Fibroblast of pulmonary artery (primary cell): ENCODE results near the gene GALNT5.

Experiments used
- DNase-seq: peaks from one replicate; pipeline ENCODE4 v3.0.0-alpha.2; 2010; ENCODE audit warnings: low read depth
- H3K4me3 ChIP-seq: replicated peaks from 2 replicates; pipeline ENCODE4 v1.5.1; 2011; ENCODE audit warnings: low read depth, mild to moderate bottlenecking, control low read depth, low read length, moderate library complexity
- TF ChIP-seq, protein P1 (sequence below): IDR thresholded peaks from 2 replicates; pipeline ENCODE4 v1.5.1; 2011; ENCODE audit warnings: mild to moderate bottlenecking, control low read depth, low read length, inconsistent platforms; ENCODE audit errors: missing control alignments

GALNT5 gene

DNA sequence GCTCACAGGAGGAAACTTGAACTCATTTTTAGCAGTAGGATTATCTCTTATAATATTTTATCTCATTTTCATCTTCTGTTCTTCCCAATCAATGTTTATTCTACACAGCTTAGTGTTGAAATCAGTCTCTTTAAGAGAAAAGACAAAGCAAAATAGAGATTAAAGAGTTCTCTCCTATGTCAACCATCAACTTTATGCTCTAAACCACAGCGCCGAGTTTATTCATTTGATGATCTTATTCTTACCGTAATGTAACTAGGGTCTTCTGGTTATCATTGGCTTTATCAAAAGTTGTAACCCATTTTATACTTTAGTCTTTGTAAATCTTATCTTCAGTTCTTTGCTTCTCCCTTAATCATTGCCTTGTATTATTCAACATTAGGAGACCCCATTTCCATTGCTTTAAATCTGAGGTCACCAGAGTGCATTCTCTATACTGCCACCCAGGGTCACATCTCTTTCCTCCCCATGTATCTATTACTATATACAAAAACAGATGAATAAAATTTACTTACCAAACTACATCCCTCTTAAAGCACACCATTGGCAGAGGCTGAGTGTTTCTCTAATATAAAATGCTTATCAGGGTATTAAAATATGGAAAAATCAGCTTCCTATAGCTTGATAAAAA, 90.9 kb downstream of the GALNT5 start:
- no peak for DNase-seq
- TF ChIP-seq, protein P1, sequence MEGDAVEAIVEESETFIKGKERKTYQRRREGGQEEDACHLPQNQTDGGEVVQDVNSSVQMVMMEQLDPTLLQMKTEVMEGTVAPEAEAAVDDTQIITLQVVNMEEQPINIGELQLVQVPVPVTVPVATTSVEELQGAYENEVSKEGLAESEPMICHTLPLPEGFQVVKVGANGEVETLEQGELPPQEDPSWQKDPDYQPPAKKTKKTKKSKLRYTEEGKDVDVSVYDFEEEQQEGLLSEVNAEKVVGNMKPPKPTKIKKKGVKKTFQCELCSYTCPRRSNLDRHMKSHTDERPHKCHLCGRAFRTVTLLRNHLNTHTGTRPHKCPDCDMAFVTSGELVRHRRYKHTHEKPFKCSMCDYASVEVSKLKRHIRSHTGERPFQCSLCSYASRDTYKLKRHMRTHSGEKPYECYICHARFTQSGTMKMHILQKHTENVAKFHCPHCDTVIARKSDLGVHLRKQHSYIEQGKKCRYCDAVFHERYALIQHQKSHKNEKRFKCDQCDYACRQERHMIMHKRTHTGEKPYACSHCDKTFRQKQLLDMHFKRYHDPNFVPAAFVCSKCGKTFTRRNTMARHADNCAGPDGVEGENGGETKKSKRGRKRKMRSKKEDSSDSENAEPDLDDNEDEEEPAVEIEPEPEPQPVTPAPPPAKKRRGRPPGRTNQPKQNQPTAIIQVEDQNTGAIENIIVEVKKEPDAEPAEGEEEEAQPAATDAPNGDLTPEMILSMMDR, result no peak
- no peak overlapping the region for H3K4me3 ChIP-seq

- TF ChIP-seq, protein P1, result no peak
- peak; percentile 22 for DNase-seq
- no peak overlapping the region for H3K4me3 ChIP-seq
Observed at GRCh38 chr2:157349949-157350515, 92.5 kb downstream of the GALNT5 start.

GRCh38 chr2:157355618-157356017, 98.1 kb downstream of the GALNT5 start:
- TF ChIP-seq, protein P1, result no peak
- H3K4me3 ChIP-seq, result no peak overlapping the region
- peak; percentile 22 for DNase-seq

DNA sequence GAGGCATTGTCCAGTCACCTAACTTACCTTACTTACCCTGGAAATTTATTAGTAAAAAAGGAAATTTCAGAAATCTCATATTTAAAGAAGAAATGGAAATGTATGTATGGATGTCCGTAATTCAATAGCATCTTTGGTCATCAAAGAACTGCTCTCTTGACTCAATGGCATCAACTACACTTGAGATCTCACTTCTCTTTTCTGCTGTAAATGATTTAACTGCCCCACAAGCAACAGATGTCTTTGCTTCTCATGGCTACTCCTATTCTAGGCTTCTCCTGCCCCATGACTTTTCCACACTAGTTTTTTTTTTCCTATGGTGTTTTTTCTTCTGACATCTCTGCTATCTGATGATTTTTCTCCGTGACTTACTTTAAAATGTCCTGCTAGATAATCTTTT, 102.1 kb downstream of the GALNT5 start:
- no peak for DNase-seq
- TF ChIP-seq, protein P1, result no peak
- H3K4me3 ChIP-seq, result no peak overlapping the region

DNA sequence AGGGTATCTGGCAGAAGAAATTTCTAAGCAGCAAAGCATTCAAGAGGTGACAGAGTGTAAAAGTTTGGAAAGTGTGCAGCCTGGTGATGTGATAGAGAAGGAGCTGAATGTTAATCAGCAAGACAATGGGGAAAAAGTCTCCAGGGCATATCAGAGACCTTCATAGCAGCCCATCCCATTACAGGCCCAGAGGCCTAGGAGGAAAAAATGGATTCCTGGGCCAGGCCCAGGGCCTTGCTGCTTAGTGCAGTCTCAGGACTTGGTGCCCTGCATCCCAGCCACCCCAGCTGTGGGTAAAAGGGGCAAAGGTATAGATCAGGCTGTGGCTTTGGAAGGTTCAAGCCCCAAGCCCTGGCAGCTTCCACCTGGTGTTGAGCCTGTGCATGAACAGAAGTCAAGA, 104.0 kb downstream of the GALNT5 start:
- DNase-seq, result no peak
- TF ChIP-seq, protein P1, result no peak
- no peak overlapping the region for H3K4me3 ChIP-seq

GRCh38 chr2:157362627-157363026, 105.1 kb downstream of the GALNT5 start:
- no peak for DNase-seq
- TF ChIP-seq, protein P1, result no peak
- no peak overlapping the region for H3K4me3 ChIP-seq

DNA sequence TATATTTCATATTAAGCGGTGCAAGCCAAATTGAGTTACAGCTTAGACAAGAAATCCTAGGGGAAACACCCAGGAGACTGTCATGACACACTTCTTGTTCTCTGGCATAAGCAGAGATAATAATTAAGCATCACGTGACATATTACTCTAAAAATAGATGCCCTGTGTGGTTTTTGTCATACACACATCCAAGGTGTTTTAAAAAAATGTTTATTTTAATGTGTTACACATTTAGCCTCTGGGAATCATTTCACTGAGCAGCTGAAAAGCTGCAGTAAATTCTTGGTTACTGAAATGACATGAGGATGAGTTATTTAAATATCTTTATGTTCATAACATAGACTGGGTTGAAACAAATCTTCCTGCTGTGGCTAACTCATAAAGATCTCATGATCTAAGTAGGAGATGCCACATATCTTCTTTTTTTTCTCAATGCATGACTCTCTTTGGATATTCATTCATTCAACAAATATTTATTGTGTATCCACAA, 106.2 kb downstream of the GALNT5 start:
- TF ChIP-seq, protein P1, result no peak
- H3K4me3 ChIP-seq, result no peak overlapping the region
- no peak for DNase-seq
